HG02973 (cell line): Measurements from ENCODE around the gene LGR6.

Source experiments
- ATAC-seq: cut with Tn5 transposase; IDR thresholded peaks from one replicate; pipeline ENCODE4 v1.9.1; 2021; ENCODE audit warnings: moderate library complexity; ENCODE audit not compliant: unreplicated experiment

Gene LGR6

DNA sequence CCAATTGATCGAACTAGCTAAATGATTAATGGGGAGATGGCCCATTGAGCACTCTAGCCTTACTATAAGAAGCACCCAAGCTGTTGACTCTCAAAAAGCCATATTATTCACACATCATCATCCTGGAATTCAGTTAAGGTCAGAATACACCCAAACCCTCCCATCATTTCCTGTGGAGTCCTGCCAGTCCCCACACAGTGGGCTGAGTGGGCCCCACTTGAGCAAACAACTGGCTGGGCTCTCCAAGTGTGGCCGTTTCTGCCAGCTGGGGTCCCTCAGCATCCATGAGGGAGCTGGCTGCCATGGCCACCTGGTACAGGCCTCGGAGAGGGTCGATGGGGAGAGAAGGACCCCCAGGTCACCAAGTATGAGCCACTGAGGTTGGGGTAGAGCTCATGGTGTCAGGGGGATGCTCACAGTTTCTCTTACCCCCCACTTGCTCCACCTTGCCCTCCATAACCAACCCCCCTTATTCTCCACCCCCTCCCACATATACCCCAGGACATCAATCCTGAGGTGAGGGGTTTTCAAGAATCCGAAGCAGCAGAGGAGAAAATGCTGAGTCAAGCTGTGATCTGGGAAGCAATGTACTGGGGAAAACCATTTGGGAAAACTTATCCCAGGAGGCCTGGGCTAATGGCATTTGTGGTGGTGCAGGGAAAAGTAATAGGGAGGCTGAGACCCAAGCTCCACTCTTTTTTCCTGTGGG is 87.9 kb downstream of the LGR6 start:
- no peak for ATAC-seq

DNA sequence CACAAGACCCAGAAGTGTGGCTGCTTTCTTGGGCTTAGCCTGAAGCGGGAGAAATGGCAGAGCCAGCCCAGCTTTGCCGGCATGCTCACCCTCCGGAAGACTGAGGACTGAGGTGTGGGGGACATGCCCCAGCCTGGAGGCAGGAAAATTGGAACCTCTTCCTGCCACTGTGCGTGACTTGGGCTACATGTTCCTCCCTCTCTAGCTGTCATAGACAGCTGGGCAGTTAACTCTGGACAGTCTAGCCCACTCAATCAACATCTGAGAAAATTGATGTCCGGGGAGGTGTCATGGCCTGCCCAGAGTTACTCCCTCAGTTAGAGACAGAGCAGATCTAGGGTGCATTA is 88.4 kb downstream of the LGR6 start:
- ATAC-seq: no peak

DNA sequence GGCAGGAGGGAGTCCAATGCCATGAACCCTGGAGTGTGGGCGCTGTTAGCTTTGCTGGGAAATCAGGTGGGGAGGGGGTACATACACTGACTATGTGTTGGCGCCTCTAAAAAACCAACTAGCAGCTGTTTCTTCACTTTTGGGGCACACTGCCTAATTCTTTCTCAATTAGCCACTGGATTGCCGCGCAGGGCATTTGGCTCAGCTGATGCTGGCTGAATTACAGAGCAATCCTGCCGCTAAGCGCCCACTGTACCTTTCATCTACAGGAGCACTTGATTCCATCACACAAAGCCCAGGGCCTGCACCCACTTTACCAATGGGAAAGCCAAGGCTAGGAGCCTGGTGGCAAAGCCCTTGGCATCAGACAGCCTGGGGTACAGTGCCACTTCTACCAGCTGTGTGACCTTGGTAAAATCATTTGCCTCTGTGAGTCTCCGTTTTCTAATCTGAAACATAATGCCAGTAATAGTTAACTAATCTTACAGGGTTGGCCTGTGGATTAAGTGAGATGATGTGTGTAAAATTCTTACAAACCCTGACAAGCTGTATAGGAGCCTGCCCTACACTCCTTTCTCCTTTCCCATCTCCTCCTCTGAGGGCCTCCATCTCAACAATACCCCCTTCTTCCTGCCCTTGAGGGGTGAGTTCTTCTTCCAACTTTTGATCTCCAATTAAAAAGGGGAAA is 89.1 kb downstream of the LGR6 start:
- no peak for ATAC-seq

DNA sequence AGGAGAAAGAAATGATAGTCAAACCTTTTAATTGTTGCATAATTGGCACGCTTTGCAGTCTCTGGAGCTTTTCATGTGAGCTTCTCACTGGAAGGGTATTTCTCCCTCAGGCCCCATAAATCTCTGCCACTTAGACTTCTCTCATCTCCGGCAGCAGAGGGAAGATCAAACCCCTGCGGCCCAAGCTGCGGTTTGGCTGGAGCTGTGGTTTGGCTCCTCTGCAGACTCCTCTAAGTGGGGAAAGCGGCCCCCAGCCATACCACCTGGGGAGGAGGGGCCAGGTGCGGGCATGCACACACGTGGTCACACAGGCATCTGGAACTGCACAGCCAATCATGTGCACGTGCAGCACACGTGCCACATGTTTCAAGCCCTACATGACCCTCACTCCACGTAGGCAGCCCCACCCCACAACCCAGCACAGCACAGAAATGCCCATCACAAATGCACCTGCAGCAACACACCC is 89.8 kb downstream of the LGR6 start:
- ATAC-seq: no peak

DNA sequence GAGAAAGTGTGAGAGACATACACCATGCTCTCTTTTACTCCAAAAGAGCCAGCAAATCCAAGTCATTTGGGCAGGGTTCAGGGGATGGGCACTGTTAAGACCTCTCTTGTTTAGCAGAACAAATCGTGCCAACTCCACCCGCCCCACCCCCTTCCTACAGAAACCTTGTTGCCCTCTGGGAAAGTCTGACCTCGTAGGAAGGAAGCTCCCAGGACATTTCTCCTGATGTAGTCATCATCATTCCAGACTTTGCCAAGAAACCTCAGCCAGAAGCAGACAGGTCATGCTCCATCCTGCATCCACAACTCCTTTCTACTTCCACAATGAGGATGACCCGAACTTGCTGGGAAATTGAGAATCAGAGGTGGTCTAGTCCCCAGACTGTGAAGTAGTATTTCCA is 90.4 kb downstream of the LGR6 start:
- ATAC-seq: no peak

DNA sequence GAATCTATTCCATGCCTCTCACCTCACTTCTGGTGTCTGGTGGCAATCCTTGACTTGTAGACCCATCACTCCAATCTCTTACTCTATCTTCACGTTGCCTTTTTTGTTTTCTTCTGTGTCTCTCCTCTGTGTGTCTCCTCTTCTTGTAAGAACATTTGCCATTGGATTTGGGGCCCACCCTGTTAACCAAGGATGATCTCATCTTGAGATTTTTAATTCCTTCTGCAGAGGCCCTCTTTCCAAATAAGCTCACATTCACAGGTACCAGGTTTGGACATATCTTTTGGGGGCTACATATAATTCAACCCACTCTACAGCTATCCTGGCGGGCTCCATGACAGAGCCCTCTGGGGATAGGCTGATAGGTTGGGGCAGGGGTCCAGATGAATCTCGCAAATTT is 92.3 kb downstream of the LGR6 start:
- ATAC-seq: no peak

DNA sequence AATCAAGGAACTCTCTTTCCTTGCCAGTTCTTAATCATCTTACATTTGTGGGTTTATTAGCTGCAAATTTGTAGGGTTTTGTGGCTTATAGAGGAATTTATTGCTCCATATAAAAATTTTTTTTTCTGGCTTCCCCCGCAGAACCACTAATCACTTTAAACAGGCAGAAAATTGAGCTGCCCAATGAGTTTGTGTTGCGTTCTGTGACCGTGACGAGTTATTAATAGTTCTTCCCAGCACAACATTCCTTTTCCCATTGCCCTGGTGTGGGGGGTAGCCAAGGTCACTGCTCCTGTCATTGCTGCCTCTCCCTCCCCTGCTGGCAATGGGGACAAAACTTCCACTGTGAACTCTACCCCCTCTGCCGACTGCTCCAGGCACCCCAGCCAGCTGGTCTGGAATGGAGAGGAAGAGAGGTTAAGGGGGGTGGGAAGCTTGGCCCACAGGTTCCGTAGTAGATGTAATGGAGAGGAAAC is 93.1 kb downstream of the LGR6 start:
- no peak for ATAC-seq

DNA sequence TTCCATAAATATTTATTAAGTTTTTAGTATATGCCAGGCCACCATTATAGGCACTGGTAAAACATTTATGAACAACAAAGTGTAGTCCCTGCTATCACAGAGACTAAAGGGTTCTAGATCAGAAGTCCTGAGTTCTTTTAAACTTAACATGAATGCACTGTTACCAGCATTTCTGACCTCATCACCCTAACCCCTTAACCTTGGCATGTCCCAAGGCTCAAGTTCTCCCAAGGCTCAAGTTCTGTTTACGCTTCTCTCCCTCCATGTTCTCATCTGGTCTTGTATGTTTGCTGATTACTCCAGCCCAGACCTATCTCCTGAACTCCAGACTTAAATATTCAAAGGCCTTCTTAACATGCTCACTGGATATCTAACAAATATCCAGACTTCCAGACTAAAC is 93.6 kb downstream of the LGR6 start:
- ATAC-seq: no peak

DNA sequence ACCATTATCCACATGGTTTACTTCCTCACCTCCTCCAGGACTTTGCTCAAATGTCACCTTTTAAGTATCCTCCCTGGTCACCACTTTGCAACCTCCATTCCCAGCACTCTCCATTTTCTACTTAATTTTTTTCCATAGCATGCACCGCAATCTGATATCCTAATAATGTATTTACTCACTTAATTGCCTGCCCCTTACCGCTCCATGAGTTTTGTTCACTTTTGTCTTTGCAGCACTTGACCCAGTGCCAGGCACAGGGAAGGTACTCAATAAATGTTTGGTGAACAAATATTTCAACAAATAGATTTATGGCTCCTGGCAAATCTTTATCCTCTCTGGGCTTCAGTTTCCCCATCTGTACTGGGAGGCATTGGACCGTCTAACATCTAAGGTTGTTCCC is 94.6 kb downstream of the LGR6 start:
- no peak for ATAC-seq

DNA sequence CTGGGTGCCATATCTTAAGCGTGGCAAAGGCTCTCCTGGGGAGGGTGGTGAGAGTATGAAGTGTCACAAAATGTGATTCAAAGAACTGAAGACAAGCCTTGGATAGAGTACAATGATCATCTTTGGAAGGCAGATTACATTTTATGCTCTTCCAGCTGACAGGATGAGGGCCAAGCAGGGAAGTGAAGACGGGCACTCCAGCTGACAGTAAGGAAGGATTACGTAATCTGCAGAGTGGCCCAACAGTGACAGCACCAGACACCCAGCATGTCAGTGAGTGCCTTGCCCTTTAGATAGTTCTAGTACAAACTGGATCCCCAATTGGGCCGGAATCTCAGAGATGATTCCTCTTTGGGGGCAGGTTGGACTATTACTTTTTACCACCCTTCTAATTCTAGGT is 95.4 kb downstream of the LGR6 start:
- no peak for ATAC-seq

DNA sequence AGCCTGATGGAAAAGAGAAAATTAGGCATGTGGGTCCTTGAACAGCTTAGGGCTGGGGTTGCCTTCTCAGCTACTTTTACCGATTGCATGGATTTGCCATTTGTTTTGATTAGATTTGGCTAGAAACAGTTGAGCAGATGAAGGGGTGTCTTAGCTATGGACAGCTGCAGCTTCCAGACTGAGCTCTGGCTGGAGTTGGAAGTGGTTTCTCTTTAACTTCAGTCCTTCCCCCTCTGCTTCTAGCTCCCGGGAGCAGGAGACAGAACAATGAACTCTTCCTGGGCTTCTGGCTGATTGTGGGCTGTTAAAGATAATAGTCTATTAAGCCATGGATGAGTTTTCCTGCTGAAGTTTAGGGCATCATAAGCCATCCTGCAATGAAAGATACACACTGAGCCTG is 97.4 kb downstream of the LGR6 start:
- ATAC-seq: no peak

DNA sequence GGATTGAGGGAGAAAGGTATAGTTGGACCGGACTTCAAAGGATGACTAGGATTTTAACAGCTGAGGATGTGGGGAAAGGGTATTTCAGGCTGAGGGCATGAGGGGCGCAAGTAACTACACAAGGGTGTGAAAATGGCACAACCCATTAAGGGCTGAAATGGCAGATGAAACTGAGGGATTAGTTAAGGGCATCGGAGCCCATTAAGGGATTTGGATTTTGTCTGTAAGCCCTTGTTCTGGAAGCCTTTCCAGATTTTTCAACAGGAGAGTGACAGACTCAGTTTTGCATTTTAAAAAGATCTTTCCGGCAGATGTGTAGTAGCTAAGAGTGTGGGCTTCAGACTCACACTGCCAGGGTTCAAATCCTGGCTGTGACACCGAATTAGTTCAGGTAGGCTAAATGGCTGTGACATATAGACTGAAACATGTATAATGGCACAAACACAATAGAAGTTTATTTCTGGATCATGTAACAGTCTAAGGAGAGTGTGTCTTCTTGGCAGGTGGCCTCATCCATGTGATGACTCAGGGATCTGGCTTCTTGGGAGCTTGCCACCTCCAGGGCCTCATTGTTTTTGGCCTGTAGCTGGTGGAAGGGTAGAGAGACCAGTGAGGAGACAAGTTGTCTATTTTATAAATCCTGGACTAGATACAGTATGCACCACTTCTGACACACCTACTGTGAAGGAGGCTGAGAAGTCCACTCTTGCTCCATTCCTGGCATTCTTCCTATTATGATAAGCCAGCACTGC is 98.5 kb downstream of the LGR6 start:
- ATAC-seq: no peak

DNA sequence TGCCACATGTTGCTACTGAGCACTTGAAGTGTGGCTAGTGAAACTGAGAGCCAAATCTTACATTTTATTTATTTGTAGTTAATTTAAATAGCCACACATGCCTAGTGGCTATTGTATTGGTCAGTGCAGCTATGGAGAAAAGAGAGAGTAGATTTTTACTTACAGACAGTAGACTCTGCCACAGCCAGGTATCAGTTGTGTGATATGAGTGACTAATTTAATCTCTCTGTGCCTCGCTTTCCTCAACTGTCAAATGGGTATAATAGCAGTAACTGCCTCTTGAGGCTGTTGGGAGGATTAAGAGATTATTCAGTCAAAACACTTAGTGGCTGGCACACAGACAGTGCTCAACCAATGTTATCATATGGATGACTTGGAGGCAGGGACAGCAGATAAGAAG is 99.2 kb downstream of the LGR6 start:
- ATAC-seq: no peak

DNA sequence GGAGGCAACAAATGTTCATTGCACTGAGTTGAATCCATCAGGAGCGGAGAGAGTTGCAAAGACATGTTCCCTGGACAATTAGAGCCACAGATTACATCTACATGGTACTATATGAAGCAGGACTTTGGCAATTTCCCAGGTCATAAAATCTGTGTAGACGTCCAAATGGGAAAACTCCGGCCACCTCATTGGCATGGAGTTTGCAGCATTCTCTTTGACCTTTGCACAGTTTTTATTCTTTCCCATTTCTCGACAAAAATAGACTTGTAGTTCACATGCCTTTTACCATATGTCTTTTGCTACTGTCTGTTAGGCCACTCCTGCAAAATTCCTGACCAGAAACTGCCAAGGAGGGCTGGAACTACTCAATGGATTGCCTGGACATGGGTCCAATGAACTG is 100.0 kb downstream of the LGR6 start:
- ATAC-seq: no peak

DNA sequence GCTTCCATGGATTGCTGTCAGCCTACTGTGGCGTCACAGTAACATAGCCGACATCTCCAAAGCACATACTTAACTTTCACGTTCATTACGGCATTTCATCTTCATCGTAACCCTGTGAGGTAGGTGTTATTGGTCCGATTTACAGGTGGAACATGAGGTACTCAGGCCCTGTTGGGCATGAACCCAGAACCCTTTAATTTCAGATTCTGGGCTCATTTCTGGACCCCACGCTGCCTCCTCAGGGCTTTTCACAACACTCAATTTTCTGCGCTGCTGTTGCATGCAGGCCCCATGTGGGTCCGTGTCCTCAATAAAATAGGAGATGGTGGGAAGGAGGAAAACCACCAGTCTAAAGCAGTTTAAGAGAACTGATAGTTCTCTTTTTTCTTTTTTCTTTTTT is 108.6 kb downstream of the LGR6 start:
- no peak for ATAC-seq

DNA sequence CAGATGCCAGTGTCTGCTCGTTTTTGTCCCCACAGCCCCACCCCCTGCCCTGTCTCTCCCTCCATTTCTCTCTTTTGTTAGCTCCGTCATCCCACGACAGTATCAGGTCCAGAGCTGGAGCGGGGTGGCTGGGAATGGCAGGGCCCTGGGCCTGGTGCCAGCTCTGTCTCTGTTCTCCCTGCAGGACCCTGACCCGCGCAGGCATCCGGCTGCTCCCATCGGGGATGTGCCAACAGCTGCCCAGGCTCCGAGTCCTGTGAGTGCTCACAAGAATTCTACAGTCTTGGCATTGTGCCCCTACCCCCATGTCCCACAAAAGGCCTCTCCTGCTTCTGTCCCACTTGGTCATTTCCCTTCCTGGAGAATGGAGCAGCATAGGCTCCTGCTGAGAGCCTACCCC is 110.8 kb downstream of the LGR6 start:
- no peak for ATAC-seq

DNA sequence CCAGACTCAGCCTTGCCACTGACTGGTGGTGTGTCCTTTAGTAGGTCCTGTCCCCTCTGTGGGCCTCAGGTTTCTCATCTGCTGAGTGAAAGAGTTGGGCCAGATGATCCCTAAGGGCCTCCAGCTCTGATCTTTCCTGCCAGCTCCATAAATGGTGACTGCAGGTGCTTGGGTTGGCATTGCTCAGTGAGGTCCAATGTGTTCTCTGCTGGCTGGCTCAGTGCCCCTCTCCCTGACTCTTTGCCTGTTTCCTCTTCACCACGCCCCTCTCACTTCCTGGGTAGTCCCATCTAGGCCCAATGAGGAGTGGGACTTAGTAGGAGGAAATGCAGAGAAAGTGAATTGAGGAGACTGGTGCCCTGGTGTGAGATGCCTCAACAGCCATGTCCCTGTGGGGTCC is 111.6 kb downstream of the LGR6 start:
- ATAC-seq: no peak

DNA sequence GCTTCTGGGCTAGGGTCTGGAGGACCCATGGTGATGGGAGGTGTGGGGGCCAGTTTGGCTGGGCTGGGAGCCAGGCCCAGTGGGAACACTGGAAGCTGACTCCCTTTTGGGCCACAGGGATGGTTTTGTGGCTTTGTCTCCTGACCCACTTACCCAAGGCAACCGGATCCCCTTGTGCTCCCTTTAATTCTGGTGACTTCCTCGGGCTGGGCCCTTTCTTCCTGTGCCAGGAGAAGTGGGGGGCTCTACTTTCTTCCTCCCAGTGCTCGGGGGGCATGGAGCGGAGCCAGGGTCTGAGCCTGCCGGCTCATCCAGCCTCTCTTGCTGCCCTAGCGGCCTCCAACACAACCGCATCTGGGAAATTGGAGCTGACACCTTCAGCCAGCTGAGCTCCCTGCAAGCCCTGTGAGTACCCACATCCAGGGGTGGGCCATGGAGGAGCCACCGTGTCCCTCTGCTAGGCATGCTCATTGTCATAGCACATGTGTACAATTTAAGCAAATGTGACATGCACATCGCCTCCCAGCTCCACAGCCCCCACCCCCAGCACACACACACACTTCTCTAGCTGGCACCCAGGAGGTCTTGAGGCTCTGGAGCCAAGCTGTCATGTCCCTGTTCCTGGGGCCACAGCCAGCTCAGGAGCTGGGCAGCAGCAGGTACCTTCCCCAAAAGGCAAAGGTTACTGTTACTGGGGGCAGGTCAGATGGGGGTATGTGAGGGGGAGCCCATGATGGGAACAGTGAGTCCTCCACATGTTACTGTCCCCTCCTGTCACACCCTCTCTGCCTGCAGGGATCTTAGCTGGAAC is 113.1 kb downstream of the LGR6 start:
- ATAC-seq: no peak

DNA sequence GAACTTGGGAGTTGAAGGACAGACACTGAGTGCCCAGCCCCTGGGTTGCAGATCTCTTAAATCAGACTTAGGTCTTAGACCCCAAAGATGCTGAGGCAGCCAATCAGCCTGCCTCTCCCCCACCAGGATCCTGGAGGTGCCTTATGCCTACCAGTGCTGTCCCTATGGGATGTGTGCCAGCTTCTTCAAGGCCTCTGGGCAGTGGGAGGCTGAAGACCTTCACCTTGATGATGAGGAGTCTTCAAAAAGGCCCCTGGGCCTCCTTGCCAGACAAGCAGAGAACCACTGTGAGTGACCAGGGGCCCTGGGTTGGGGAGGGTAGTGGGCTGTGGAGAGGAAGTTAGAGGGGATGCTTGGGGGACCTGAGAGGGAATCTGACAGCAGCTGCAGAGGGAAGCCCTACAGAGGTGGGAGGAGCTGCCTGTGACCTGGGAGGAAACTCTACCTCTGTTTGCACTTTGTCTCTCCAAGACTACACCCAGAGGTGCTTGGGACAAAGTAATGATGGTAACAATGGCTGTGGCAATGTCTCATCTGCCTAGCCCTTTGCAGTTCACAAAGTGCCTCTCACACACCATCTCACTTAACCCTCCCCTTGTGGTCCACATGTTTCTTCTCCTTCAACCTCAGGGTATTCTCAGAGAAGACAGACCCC is 116.6 kb downstream of the LGR6 start:
- no peak for ATAC-seq

DNA sequence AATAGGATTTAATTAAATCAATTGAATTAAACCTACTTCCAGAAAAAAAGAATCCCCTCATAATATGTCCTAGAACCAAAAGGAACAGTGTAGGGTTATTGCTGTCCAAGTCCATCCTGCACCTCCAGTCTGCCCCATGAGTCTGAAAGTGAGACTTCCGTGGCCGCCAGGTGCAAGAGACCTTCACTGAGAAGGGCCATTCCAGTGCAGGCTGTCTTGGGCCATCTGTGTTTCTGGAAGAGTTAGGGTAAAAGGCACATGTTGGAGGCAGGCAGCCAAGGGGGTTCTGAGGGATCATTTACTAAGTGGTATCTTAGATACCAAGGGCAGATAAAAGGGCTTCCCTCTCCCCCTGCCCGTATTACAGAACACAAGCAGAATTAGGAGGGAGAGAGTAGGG is 117.1 kb downstream of the LGR6 start:
- no peak for ATAC-seq
